HG03108 (cell line): Measurements from ENCODE around the gene LAMP1.
"Not testable (repeated sequence)": the region's sequence is repeated elsewhere in the genome, so short reads cannot be mapped to it uniquely, and the experiment has no call there.

Experiments
- ATAC-seq: cut with Tn5 transposase; IDR thresholded peaks from one replicate; pipeline ENCODE4 v1.9.1; 2021; ENCODE audit warnings: moderate library complexity; ENCODE audit not compliant: unreplicated experiment

Gene LAMP1

GRCh38 chr13:113327391-113327765 is 30.3 kb downstream of the LAMP1 start:
- no peak for ATAC-seq

- ATAC-seq = no peak
Measured at GRCh38 chr13:113327766-113328471, 30.9 kb downstream of the LAMP1 start.

- ATAC-seq = no peak
Measured at GRCh38 chr13:113328851-113329250, 31.8 kb downstream of the LAMP1 start.

- no peak for ATAC-seq
Measured at GRCh38 chr13:113329656-113330312, 32.7 kb downstream of the LAMP1 start.

- no peak for ATAC-seq
Measured at GRCh38 chr13:113332615-113333014, 35.6 kb downstream of the LAMP1 start.

GRCh38 chr13:113333076-113333475 is 36.0 kb downstream of the LAMP1 start:
- ATAC-seq = no peak

GRCh38 chr13:113337556-113337955 is 40.5 kb downstream of the LAMP1 start:
- no peak for ATAC-seq

- no peak for ATAC-seq
Measured at GRCh38 chr13:113337976-113338375, 40.9 kb downstream of the LAMP1 start.

GRCh38 chr13:113338451-113338850 is 41.4 kb downstream of the LAMP1 start:
- no peak for ATAC-seq

- ATAC-seq = no peak
Measured at GRCh38 chr13:113342820-113343691, 46.0 kb downstream of the LAMP1 start.

GRCh38 chr13:113343692-113343968 is 46.6 kb downstream of the LAMP1 start:
- ATAC-seq = no peak

- ATAC-seq = no peak
Measured at GRCh38 chr13:113345486-113345885, 48.4 kb downstream of the LAMP1 start.

GRCh38 chr13:113347736-113348225 is 50.7 kb downstream of the LAMP1 start:
- ATAC-seq = not testable (repeated sequence)

GRCh38 chr13:113348591-113348990 is 51.6 kb downstream of the LAMP1 start:
- ATAC-seq = no peak

GRCh38 chr13:113349050-113349449 is 52.0 kb downstream of the LAMP1 start:
- ATAC-seq = no peak

GRCh38 chr13:113349491-113349890 is 52.5 kb downstream of the LAMP1 start:
- ATAC-seq = no peak

- ATAC-seq = no peak
Measured at GRCh38 chr13:113350065-113350937, 53.3 kb downstream of the LAMP1 start.

- ATAC-seq = no peak
Measured at GRCh38 chr13:113350938-113351335, 53.9 kb downstream of the LAMP1 start.

GRCh38 chr13:113351514-113352026 is 54.5 kb downstream of the LAMP1 start:
- ATAC-seq = no peak

- no peak for ATAC-seq
Measured at GRCh38 chr13:113353254-113353653, 56.2 kb downstream of the LAMP1 start.
